HG03060 (cell line): ENCODE results near the gene YWHAH.
A peak's percentile ranks its signal among the peaks of the same experiment; 100 is the strongest.

Experiments
- ATAC-seq: cut with Tn5 transposase; IDR thresholded peaks from one replicate; pipeline ENCODE4 v1.9.1; 2021; ENCODE audit warnings: low read depth, moderate number of reproducible peaks; ENCODE audit not compliant: unreplicated experiment

YWHAH gene

GRCh38 chr22:31945971-31946680 is 1.8 kb downstream of the YWHAH start:
- no peak for ATAC-seq

- no peak for ATAC-seq
These were observed 3.0 kb downstream of the YWHAH start for GRCh38 chr22:31947296-31947695.

GRCh38 chr22:31948002-31948401 is 3.7 kb downstream of the YWHAH start:
- ATAC-seq = no peak

GRCh38 chr22:31950226-31950625 is 5.9 kb downstream of the YWHAH start:
- ATAC-seq = no peak

DNA sequence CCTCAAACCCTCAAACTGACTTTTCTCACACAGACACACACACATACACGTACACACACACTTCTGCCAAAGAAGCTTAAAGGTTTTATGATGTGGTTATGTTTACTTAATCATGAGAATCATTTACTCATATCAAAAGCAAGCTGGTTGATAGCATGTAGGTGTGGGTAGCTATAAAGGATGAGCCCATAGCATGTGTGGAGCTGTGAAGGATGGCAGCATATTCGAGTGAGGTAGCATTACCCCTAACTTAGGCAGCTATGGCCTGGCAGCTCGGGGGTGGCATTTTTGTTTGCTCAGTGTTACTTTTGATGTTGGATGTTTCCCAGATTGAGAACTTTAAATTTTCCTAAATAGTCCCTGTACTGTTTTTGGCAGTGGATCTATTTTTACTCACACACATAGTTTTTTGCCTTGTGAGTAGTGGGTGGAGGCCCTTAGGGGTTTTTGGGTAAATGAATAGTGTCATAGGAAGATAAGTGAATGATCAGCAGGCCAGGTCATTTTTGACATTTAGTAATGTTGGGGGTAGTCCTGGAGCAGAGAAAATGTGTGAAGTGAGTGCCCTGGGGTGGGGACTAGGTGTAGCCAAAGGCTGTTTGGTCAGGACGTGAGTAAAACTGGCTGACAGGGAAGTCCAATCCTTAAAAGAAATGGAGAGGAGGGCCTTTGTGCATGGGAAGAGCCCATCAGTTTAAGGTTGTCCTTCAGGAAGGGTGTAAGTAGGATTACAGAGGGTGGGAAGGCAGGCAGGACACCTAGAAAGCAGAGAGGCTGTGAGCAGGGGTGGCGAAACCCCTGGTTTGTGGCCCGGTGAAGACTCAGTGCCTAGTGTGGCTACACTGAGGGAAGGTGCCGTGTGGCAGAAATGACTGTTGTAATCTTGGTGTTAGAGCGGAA is 7.1 kb downstream of the YWHAH start:
- ATAC-seq = no peak

DNA sequence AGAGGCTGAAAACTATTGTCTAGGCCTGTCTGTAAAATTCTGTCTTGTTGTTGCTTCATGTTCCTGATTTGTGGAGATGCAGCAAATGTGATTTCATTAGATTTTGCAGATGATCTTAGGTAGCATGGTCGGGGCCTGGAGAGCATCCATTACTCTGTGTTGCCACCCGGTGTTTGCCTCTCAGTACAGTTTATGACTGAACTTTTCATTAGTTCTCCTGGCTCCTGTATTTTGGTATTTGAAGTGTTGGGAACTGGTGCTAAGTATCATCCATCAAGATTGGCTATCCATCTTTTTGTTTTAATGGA is 7.7 kb downstream of the YWHAH start:
- ATAC-seq = no peak

DNA sequence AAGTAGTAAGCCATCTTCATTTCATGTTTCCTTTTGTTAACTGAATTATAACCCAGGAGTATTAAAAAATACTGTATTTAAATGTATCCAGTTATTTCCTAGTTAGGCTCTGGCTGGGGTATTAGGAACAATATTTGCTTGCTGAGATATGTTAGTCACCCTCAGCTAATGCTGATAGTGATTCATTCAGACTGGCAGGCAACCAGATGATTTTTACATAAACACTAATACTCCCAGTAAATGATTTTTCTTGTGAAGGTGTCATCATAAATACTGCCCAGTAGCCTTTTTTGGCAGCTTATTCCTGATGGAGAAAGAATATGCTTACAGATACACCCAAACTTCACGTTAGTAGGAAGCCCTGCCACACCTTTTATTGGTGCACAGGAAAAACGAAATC is 8.1 kb downstream of the YWHAH start:
- ATAC-seq = no peak

DNA sequence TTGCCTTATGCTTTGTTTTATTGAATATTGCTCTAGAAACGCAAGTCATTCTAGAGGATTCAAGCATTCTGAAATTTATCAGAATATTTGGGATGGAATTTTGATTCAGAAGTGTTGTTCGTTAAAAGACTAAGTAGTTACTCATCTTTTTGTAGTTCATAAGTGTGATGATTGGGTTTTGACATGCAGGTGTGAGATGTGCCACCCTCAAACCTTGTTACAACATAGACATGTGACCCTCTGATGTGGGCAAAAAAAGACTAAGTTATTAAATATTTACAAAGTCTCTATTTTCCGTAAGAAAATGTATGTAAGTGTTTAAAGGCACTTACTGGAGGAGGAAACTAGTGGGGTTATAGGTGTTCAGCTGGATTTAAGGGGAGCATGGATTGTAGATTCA is 8.9 kb downstream of the YWHAH start:
- ATAC-seq = no peak

DNA sequence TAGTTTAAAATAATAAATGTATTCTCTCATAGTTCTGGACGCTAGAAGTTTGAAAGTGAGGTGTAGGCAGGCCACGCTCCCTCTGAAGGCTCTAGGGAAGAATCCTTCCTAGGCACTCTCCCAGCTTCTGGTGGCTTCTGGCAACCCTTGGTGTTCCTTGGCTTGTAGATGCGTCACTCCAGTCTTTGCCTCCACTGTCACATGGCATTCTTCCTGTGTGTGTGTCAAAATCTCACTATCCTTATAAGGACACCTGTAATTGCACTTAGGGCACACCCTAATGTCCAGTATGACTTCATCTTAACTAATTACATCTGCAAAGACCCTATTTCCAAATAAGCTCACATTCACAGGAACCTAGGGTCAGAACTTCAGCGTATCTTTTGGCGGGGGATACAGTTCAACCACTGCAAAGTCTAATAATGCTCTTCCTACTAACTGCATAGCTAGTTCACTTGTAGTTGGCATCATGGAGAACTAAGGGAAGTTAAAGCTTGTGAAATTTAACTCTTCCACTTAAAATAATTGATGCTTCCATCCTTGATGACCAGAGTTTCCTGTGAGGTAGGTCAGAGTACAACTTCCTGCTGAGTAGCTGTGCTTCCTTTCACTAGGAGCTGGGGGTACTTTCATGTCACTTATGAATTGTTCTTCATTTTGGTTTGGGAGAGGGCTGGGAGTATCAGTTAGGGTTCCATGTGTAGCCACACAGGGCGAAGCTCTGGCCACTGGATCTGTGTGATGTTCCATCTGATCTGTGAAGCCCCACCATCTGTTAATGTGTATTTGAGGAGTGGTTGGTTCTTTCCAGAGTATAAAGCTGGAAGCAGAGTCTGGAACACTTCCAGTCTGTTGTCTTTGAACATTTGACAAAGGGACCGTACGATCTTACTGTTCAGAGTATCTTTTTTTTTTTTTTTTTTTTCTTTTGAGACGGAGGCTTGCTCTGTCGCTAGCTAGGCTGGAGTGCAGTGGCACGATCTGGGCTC is 10.5 kb downstream of the YWHAH start:
- no peak for ATAC-seq

GRCh38 chr22:31956360-31956759 is 12.0 kb downstream of the YWHAH start:
- ATAC-seq = no peak

DNA sequence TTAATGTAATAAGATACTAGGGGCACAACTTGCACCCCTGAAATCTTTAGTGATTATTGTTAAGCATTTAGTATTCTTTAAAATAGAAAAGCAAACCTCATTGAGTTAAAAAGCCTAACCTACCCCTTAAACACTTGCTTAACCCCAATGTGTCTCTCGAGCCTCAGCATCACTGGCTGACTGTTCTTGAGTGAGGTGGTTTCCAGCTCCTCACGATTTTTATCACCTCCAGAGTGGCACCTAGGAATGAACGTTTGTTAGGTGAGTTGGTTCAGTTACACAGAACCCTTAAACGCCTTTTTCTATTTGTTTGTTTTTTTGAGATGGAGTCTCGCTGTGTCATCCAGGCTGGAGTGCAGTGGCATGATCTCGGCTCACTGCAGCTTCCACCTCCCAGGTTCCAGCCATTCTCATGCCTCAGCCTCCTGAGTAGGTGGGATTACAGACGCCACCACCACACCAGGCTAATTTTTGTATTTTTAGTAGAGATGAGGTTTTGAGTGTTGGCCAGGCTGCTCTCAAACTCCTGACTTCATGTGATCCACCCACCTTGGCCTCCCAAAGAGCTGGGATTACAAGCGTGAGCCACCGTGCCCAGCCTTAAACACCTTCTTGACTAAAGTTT is 13.7 kb downstream of the YWHAH start:
- no peak for ATAC-seq

GRCh38 chr22:31958625-31959239 is 14.4 kb downstream of the YWHAH start:
- ATAC-seq = no peak

- ATAC-seq = no peak
These were observed 16.4 kb downstream of the YWHAH start for GRCh38 chr22:31960767-31961166.

DNA sequence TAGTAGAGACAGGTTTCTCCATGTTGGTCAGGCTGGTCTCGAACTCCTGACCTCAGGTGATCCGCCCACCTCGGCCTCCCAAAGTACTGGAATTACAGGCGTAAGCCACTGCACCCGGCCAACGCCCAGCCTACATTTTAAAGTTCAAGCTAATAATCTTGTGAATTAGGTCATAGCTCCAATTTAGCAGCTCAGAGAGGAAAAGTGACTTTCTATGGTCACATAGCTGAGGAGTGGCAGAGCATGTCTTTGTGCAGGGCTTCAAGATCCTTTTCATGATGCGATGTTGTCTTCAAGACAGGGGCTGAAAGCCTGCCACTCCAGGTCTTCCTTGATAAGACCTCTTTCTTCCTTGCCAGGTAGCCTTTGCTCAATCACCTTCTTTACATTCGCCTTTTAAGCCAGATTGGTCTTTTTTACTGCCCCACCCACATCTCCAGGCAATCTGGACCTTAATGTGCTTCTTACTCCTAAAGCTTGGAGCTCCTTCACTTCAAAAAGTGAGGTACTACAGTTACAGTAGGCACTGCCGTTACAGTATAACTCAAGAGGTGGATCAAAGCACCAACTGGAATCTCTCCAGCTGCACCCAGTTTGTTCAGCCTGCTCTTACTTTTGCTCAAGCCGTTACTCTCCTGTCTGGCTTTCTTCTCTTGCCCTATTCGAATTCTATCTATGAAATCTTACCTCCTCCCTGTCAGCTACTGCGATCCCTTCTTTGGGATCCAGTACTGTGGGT is 18.2 kb downstream of the YWHAH start:
- ATAC-seq = no peak

GRCh38 chr22:31968022-31968421 is 23.7 kb downstream of the YWHAH start:
- no peak for ATAC-seq

GRCh38 chr22:31969789-31970489 is 25.6 kb downstream of the YWHAH start:
- peak; percentile 41 for ATAC-seq

GRCh38 chr22:31970490-31971444 is 26.4 kb downstream of the YWHAH start:
- ATAC-seq = no peak

DNA sequence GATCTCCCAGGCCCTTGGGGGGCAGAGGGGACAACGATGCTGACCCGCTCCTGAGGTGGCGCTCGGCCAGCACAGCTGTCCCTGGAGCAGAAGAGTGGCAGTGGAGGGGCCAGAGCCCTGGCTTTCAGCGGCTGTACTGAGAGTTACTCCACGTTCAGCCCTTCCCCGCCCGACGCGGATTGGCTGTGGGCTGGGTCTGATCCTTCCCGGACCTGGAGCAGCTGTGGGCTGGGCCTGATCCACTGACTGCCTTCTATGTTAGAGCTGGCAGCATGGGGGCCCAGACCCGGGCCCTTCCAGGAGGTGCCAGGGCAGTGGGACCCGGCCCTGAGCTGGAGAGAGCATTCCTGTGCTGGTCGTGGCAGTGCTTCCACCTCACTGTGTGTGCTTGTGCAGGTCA is 27.8 kb downstream of the YWHAH start:
- no peak for ATAC-seq
